HL-60 (cell line): ENCODE measurements around the gene MEF2B.

ENCODE experiments used
- GABPA ChIP-seq: IDR thresholded peaks from 2 replicates; pipeline ENCODE4 v1.6.1; 2012; ENCODE audit warnings: low read depth
- POLR2AphosphoS5 ChIP-seq: IDR thresholded peaks from 2 replicates; pipeline ENCODE4 v1.6.1; 2012; ENCODE audit warnings: low read depth
- TF ChIP-seq, protein P1 (sequence below): IDR thresholded peaks from one replicate; pipeline ENCODE4 v1.5.1; 2011; ENCODE audit warnings: low read length, control low read depth, inconsistent platforms; ENCODE audit not compliant: insufficient read depth
- TF ChIP-seq, protein P2 (sequence below): IDR thresholded peaks from 2 replicates; pipeline ENCODE4 v1.6.1; 2012; ENCODE audit warnings: low read depth; ENCODE audit not compliant: insufficient replicate concordance

DNA sequence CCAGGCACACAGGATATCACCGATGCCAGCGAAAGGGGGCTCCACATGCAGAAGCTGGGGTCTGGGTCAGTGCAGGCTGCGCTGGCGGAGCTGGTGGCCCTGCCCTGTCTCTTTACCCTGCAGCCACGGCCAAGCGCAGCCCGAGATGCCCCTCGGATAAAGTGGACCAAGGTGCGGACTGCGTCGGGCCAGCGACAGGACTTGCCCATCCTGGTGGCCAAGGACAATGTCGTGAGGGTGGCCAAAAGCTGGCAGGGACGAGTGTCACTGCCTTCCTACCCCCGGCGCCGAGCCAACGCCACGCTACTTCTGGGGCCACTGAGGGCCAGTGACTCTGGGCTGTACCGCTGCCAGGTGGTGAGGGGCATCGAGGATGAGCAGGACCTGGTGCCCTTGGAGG is 48.8 kb upstream of the MEF2B start:
- TF ChIP-seq, protein P1, sequence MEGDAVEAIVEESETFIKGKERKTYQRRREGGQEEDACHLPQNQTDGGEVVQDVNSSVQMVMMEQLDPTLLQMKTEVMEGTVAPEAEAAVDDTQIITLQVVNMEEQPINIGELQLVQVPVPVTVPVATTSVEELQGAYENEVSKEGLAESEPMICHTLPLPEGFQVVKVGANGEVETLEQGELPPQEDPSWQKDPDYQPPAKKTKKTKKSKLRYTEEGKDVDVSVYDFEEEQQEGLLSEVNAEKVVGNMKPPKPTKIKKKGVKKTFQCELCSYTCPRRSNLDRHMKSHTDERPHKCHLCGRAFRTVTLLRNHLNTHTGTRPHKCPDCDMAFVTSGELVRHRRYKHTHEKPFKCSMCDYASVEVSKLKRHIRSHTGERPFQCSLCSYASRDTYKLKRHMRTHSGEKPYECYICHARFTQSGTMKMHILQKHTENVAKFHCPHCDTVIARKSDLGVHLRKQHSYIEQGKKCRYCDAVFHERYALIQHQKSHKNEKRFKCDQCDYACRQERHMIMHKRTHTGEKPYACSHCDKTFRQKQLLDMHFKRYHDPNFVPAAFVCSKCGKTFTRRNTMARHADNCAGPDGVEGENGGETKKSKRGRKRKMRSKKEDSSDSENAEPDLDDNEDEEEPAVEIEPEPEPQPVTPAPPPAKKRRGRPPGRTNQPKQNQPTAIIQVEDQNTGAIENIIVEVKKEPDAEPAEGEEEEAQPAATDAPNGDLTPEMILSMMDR = no peak
- TF ChIP-seq POLR2AphosphoS5 (no peak), GABPA (no peak)
- TF ChIP-seq, protein P2, sequence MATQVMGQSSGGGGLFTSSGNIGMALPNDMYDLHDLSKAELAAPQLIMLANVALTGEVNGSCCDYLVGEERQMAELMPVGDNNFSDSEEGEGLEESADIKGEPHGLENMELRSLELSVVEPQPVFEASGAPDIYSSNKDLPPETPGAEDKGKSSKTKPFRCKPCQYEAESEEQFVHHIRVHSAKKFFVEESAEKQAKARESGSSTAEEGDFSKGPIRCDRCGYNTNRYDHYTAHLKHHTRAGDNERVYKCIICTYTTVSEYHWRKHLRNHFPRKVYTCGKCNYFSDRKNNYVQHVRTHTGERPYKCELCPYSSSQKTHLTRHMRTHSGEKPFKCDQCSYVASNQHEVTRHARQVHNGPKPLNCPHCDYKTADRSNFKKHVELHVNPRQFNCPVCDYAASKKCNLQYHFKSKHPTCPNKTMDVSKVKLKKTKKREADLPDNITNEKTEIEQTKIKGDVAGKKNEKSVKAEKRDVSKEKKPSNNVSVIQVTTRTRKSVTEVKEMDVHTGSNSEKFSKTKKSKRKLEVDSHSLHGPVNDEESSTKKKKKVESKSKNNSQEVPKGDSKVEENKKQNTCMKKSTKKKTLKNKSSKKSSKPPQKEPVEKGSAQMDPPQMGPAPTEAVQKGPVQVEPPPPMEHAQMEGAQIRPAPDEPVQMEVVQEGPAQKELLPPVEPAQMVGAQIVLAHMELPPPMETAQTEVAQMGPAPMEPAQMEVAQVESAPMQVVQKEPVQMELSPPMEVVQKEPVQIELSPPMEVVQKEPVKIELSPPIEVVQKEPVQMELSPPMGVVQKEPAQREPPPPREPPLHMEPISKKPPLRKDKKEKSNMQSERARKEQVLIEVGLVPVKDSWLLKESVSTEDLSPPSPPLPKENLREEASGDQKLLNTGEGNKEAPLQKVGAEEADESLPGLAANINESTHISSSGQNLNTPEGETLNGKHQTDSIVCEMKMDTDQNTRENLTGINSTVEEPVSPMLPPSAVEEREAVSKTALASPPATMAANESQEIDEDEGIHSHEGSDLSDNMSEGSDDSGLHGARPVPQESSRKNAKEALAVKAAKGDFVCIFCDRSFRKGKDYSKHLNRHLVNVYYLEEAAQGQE = no peak
